ENCODE measurements around the gene ACOT11. TPM values are rescaled to one million over a fixed set of nuclear protein-coding genes. Genes with fewer than 3 reads are reported as not detected.

Gene ACOT11
- total and polyA plus RNA-seq, 10 of the 15 experiments (the other 5 are each of a cell fraction or from before 2014, with no cell fraction given), result 0.04 to 0.85 (median 0.39) TPM; not detected in 1

DNA sequence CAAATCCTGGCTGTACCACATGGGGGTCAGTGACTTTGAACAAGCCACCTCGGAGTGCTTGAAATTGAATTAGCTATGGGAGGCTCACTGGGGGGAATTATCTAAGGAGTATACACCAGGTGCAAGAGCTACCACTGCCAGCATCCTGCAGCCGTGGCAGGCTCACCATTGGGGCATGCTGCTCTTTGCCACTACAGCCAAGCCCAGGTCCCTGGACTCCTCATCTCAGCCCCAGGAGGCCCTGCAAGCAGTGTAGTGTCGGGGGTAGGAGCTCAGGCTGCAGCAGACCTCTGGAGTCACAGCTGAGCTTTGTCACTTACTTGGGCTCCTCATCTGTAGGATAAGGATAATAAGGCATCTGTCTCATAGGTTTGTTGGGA is 35.3 kb downstream of the ACOT11 start:
- ChIA-PET POLR2A (no interaction called here), RAD21 (ENCODE audit: unreplicated experiment) (no interaction called here), CTCF (no interaction called here), SMC1A (ENCODE audit: uncharacterized antibody, unreplicated experiment) (no interaction called here)
- no peaks in the 10 kb centered on the region for H3K27me3 ChIP-seq (replicated peaks in 1 of 2; ENCODE audit: control insufficient read depth in 2 of 2, insufficient read depth in 2 of 2, low read length in 1 of 2)
- no peaks in the 10 kb centered on the region for H3K36me3 ChIP-seq (ENCODE audit: control insufficient read depth in 2 of 2, insufficient read depth in 2 of 2, low read length in 1 of 2)
- in situ Hi-C loops (cut with MboI), result no loop called here
- H3K4me1 ChIP-seq (ENCODE audit: control insufficient read depth, insufficient read depth, low read length), result no peaks in the 10 kb centered on the region
- no peak overlapping the region for H3K4me3 ChIP-seq
- H3K79me2 ChIP-seq (ENCODE audit: control insufficient read depth, insufficient read depth, low read length), result no peaks in the 10 kb centered on the region
- FAIRE-seq (no peak), ATAC-seq (no peak), DNase-seq (ENCODE audit: low read depth, low spot score) (no peak)
- WGBS (ENCODE audit: insufficient coverage, insufficient replicate concordance, low lambda C conversion rate, missing lambda C conversion rate), result 18% methylated on average over 3 of the region's 3 CpGs
- no peaks in the 10 kb centered on the region for H3K9me3 ChIP-seq (replicated peaks; ENCODE audit: control insufficient read depth, insufficient read depth, low read length)
- no peak overlapping the region for H3K4me2 ChIP-seq (ENCODE audit: control insufficient read depth, insufficient read depth)
- no peak overlapping the region for H3K9ac ChIP-seq (ENCODE audit: control insufficient read depth, insufficient read depth, low read length)
- BruUV-seq (replicated peaks), result no TSS peak
- H2AFZ ChIP-seq (ENCODE audit: control insufficient read depth, low read depth, low read length), result no peak overlapping the region
- no peak overlapping the region for H3K27ac ChIP-seq (ENCODE audit: control insufficient read depth, insufficient read depth)
- no peaks in the 10 kb centered on the region for H4K20me1 ChIP-seq (ENCODE audit: control insufficient read depth, insufficient read depth)
- no peak for TF ChIP-seq FOXK2 (IDR thresholded peaks at IDR 0.05)
- TF ChIP-seq, protein P1, sequence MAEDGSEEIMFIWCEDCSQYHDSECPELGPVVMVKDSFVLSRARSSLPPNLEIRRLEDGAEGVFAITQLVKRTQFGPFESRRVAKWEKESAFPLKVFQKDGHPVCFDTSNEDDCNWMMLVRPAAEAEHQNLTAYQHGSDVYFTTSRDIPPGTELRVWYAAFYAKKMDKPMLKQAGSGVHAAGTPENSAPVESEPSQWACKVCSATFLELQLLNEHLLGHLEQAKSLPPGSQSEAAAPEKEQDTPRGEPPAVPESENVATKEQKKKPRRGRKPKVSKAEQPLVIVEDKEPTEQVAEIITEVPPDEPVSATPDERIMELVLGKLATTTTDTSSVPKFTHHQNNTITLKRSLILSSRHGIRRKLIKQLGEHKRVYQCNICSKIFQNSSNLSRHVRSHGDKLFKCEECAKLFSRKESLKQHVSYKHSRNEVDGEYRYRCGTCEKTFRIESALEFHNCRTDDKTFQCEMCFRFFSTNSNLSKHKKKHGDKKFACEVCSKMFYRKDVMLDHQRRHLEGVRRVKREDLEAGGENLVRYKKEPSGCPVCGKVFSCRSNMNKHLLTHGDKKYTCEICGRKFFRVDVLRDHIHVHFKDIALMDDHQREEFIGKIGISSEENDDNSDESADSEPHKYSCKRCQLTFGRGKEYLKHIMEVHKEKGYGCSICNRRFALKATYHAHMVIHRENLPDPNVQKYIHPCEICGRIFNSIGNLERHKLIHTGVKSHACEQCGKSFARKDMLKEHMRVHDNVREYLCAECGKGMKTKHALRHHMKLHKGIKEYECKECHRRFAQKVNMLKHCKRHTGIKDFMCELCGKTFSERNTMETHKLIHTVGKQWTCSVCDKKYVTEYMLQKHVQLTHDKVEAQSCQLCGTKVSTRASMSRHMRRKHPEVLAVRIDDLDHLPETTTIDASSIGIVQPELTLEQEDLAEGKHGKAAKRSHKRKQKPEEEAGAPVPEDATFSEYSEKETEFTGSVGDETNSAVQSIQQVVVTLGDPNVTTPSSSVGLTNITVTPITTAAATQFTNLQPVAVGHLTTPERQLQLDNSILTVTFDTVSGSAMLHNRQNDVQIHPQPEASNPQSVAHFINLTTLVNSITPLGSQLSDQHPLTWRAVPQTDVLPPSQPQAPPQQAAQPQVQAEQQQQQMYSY (CRISPR knock-in tag; IDR thresholded peaks at IDR 0.05), result no peak
- TF ChIP-seq HDAC6 (IDR thresholded peaks at IDR 0.05; ENCODE audit: unreplicated experiment), result no peak
- intact Hi-C loops (cut with micrococcal nuclease; ENCODE audit: unreplicated experiment), result no loop called here

DNA sequence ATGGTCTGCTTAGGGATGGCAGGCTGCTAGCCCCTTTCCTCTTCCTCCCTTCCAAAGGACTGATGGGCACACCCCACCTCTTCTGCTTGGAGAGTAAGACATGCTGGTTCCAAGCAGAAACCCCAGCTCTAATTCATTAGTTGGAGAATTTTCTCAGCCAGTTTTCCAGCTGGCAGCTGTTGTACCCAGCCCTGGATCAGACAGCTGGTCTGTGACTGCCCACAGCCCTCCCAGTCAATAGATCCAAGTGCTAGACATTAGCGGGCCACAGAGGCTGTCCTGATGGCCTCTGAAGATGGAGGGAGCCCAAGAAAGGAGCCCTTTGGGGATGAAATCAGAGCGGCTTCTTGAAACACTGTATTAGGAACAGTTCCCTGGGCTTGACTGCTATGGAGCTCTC is 35.8 kb downstream of the ACOT11 start:
- H3K4me3 ChIP-seq, result no peak overlapping the region
- H3K79me2 ChIP-seq (ENCODE audit: control insufficient read depth, insufficient read depth, low read length), result no peaks in the 10 kb centered on the region
- DNase-seq (ENCODE audit: low read depth, low spot score) (no peak), ATAC-seq (no peak), FAIRE-seq (no peak)
- H3K27me3 ChIP-seq (replicated peaks in 1 of 2; ENCODE audit: control insufficient read depth in 2 of 2, insufficient read depth in 2 of 2, low read length in 1 of 2), result no peaks in the 10 kb centered on the region
- intact Hi-C loops (cut with micrococcal nuclease; ENCODE audit: unreplicated experiment), result no loop called here
- no peak overlapping the region for H2AFZ ChIP-seq (ENCODE audit: control insufficient read depth, low read depth, low read length)
- no peak overlapping the region for H3K9ac ChIP-seq (ENCODE audit: control insufficient read depth, insufficient read depth, low read length)
- H4K20me1 ChIP-seq (ENCODE audit: control insufficient read depth, insufficient read depth), result no peaks in the 10 kb centered on the region
- H3K9me3 ChIP-seq (replicated peaks; ENCODE audit: control insufficient read depth, insufficient read depth, low read length), result no peaks in the 10 kb centered on the region
- TF ChIP-seq, protein P2, sequence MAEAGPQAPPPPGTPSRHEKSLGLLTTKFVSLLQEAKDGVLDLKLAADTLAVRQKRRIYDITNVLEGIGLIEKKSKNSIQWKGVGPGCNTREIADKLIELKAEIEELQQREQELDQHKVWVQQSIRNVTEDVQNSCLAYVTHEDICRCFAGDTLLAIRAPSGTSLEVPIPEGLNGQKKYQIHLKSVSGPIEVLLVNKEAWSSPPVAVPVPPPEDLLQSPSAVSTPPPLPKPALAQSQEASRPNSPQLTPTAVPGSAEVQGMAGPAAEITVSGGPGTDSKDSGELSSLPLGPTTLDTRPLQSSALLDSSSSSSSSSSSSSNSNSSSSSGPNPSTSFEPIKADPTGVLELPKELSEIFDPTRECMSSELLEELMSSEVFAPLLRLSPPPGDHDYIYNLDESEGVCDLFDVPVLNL (IDR thresholded peaks at IDR 0.05; ENCODE audit: low read depth, low read length), result no peak
- TF ChIP-seq EGR1 (IDR thresholded peaks at IDR 0.05; ENCODE audit: borderline replicate concordance in 1 of 2, low read depth in 2 of 2, low read length in 2 of 2), result no peak
- TF ChIP-seq KLF5 (IDR thresholded peaks at IDR 0.05; ENCODE audit: partially characterized antibody), result no peak
- TF ChIP-seq BACH1 (IDR thresholded peaks at IDR 0.05; ENCODE audit: borderline replicate concordance), result no peak
- TF ChIP-seq KAT2A (conservative IDR thresholded peaks at IDR 0.05; ENCODE audit: control insufficient read depth, low read depth, low read length), result no peak
- in situ Hi-C loops (cut with MboI), result no loop called here
- SMC1A ChIA-PET (ENCODE audit: uncharacterized antibody, unreplicated experiment), result no interaction called here
- no peaks in the 10 kb centered on the region for H3K4me1 ChIP-seq (ENCODE audit: control insufficient read depth, insufficient read depth, low read length)
- RAD21 ChIA-PET (ENCODE audit: unreplicated experiment), result no interaction called here
- BruUV-seq (replicated peaks), result no TSS peak
- no peak overlapping the region for H3K27ac ChIP-seq (ENCODE audit: control insufficient read depth, insufficient read depth)
- POLR2A ChIA-PET, result no interaction called here
- no peak overlapping the region for H3K4me2 ChIP-seq (ENCODE audit: control insufficient read depth, insufficient read depth)
- WGBS (ENCODE audit: insufficient coverage, insufficient replicate concordance, low lambda C conversion rate, missing lambda C conversion rate), result 17% methylated on average over 2 of the region's 2 CpGs
- H3K36me3 ChIP-seq (ENCODE audit: control insufficient read depth in 2 of 2, insufficient read depth in 2 of 2, low read length in 1 of 2), result no peaks in the 10 kb centered on the region
- CTCF ChIA-PET, result no interaction called here
